ENCODE results near the gene ZNF800. TPM values are rescaled to one million over a fixed set of nuclear protein-coding genes. Genes with fewer than 3 reads are reported as not detected.
A peak's percentile ranks its signal among the peaks of the same experiment; 100 is the strongest.

The ZNF800 gene
- total RNA-seq, 2 experiments from 2014 or later, result 73.9 to 78.9 TPM

GRCh38 chr7:127322832-127323493, 69.5 kb downstream of the ZNF800 start:
- peak in 1 of 14 experiments; percentile 5 for DNase-seq
- no peak overlapping the region for H3K4me3 Mint-ChIP-seq
- H3K27ac Mint-ChIP-seq, result peak overlapping the region; percentile 43
- Histone ChIP-seq H3K4me3 (ENCODE audit: low read length) (no peak overlapping the region), H3K4me1 (ENCODE audit: insufficient read depth, low read length) (peaks cover 16% of the 10 kb centered on the region), H3K27ac (ENCODE audit: low read depth in 1 of 2, low read length in 2 of 2) (no peak overlapping the region), H3K27me3 (ENCODE audit: control insufficient read depth in 1 of 2, insufficient read depth in 2 of 2, low read length in 2 of 2) (peaks cover 0 to 3% of the 10 kb centered on the region in 2 experiments), H3K36me3 (ENCODE audit: insufficient read depth, low read length) (no peaks in the 10 kb centered on the region), H3K9me3 (ENCODE audit: control insufficient read depth in 1 of 2, insufficient read depth in 1 of 2, low read length in 2 of 2) (no peaks in the 10 kb centered on the region)
- intact Hi-C loops (cut with DNase I, micrococcal nuclease), result no loop called here
- ATAC-seq (ENCODE audit: poor library complexity), result peak; percentile 31
- H3K27me3 Mint-ChIP-seq, result peaks cover 5% of the 10 kb centered on the region
- H3K9me3 Mint-ChIP-seq, result no peaks in the 10 kb centered on the region
- TF ChIP-seq, protein P1, sequence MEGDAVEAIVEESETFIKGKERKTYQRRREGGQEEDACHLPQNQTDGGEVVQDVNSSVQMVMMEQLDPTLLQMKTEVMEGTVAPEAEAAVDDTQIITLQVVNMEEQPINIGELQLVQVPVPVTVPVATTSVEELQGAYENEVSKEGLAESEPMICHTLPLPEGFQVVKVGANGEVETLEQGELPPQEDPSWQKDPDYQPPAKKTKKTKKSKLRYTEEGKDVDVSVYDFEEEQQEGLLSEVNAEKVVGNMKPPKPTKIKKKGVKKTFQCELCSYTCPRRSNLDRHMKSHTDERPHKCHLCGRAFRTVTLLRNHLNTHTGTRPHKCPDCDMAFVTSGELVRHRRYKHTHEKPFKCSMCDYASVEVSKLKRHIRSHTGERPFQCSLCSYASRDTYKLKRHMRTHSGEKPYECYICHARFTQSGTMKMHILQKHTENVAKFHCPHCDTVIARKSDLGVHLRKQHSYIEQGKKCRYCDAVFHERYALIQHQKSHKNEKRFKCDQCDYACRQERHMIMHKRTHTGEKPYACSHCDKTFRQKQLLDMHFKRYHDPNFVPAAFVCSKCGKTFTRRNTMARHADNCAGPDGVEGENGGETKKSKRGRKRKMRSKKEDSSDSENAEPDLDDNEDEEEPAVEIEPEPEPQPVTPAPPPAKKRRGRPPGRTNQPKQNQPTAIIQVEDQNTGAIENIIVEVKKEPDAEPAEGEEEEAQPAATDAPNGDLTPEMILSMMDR (IDR thresholded peaks at IDR 0.05), result no peak
- H3K4me1 Mint-ChIP-seq (ENCODE audit: low read depth), result peaks cover 19% of the 10 kb centered on the region
- H3K36me3 Mint-ChIP-seq (ENCODE audit: low read depth), result no peaks in the 10 kb centered on the region
- ChIA-PET CTCF (no interaction called here), POLR2A (interaction anchor here (1.1 to 1.8 kb wide), 5 partner anchors 25 to 72 kb away, joined by 3 to 6 read pairs (median 4); partner anchors contain the start of gene ZNF800)

- Mint-ChIP-seq H3K4me1 (ENCODE audit: low read depth) (peaks cover 19% of the 10 kb centered on the region), H3K4me3 (peak overlapping the region; percentile 15), H3K9me3 (no peaks in the 10 kb centered on the region), H3K36me3 (ENCODE audit: low read depth) (no peaks in the 10 kb centered on the region), H3K27ac (peak overlapping the region; percentile 43), H3K27me3 (peaks cover 3% of the 10 kb centered on the region)
- DNase-seq (peak in 7 of 14 experiments; percentile 9 to 67 (median 12)), ATAC-seq (ENCODE audit: poor library complexity) (peak; percentile 87)
- H3K4me3 ChIP-seq (ENCODE audit: low read length), result no peak overlapping the region
- intact Hi-C loops (cut with DNase I, micrococcal nuclease), result no loop called here
- H3K27me3 ChIP-seq (ENCODE audit: control insufficient read depth in 1 of 2, insufficient read depth in 2 of 2, low read length in 2 of 2), result peaks cover 0 to 3% of the 10 kb centered on the region in 2 experiments
- H3K27ac ChIP-seq (ENCODE audit: low read depth in 1 of 2, low read length in 2 of 2), result no peak overlapping the region
- ChIA-PET POLR2A (interaction anchor here (1.1 to 1.8 kb wide), 5 partner anchors 26 to 71 kb away, joined by 3 to 6 read pairs (median 4); partner anchors contain the start of gene ZNF800), CTCF (no interaction called here)
- TF ChIP-seq, protein P1 (IDR thresholded peaks at IDR 0.05), result no peak
- H3K4me1 ChIP-seq (ENCODE audit: insufficient read depth, low read length), result peaks cover 16% of the 10 kb centered on the region
- H3K9me3 ChIP-seq (ENCODE audit: control insufficient read depth in 1 of 2, insufficient read depth in 1 of 2, low read length in 2 of 2), result no peaks in the 10 kb centered on the region
- H3K36me3 ChIP-seq (ENCODE audit: insufficient read depth, low read length), result no peaks in the 10 kb centered on the region
Observed at GRCh38 chr7:127322351-127322750, 70.2 kb downstream of the ZNF800 start.

DNA sequence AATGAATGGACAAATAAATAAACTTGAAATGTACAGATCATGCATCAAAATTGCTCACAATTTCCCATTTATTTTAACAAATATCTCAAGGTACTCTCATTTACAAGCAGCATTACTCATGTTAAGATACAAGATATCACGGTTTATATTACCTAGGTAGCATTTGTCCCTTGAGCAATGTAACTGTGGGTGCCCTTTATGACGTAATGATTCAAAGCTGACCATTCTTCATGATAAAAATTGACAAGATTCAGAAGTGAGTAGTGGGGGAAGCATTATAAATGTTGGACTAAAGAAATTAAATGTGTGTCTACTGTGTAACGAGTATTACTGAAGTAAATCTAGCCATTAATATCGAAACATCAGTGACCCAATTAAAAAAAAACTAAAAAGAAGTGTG, 71.5 kb downstream of the ZNF800 start:
- Histone ChIP-seq H3K9me3 (ENCODE audit: control insufficient read depth in 1 of 2, insufficient read depth in 1 of 2, low read length in 2 of 2) (no peaks in the 10 kb centered on the region), H3K4me3 (ENCODE audit: low read length) (no peak overlapping the region), H3K4me1 (ENCODE audit: insufficient read depth, low read length) (peaks cover 16% of the 10 kb centered on the region), H3K27me3 (ENCODE audit: control insufficient read depth in 1 of 2, insufficient read depth in 2 of 2, low read length in 2 of 2) (peaks cover 0 to 3% of the 10 kb centered on the region in 2 experiments), H3K36me3 (ENCODE audit: insufficient read depth, low read length) (no peaks in the 10 kb centered on the region), H3K27ac (ENCODE audit: low read depth in 1 of 2, low read length in 2 of 2) (no peak overlapping the region)
- DNase-seq (no peak), ATAC-seq (ENCODE audit: poor library complexity) (no peak)
- Mint-ChIP-seq H3K27me3 (peaks cover 4% of the 10 kb centered on the region), H3K9me3 (no peaks in the 10 kb centered on the region), H3K36me3 (ENCODE audit: low read depth) (no peaks in the 10 kb centered on the region), H3K27ac (no peak overlapping the region), H3K4me1 (ENCODE audit: low read depth) (peaks cover 19% of the 10 kb centered on the region), H3K4me3 (no peak overlapping the region)
- intact Hi-C loops (cut with DNase I, micrococcal nuclease), result no loop called here
- ChIA-PET POLR2A (no interaction called here), CTCF (no interaction called here)
- TF ChIP-seq, protein P1 (IDR thresholded peaks at IDR 0.05), result no peak

Other genes with a start within 250 kb of the ZNF800 start
- gene GRM8, start 139.8 kb downstream of the ZNF800 start, total RNA-seq, result not detected
- gene GCC1, start 192.9 kb upstream of the ZNF800 start, total RNA-seq, result 10 to 100 TPM; 29.8 to 30.6 TPM
- 10 to 100 TPM; 87.0 TPM for gene ARF5, start 195.7 kb upstream of the ZNF800 start, total RNA-seq
- 1 to 10 TPM; 5.6 to 6.3 TPM for gene FSCN3, start 201.0 kb upstream of the ZNF800 start, total RNA-seq
- gene PAX4, start 225.4 kb upstream of the ZNF800 start, total RNA-seq, result not detected

Data from CD4-positive, alpha-beta T cell (primary cell).